GM20000 (cell line): ENCODE data around the gene LBP.

Experiments
- DNase-seq: peaks from one replicate; pipeline ENCODE4 v3.0.0; 2012; ENCODE audit warnings: low spot score
- CTCF ChIP-seq: IDR thresholded peaks from 2 replicates; pipeline ENCODE4 v1.5.1; 2012; ENCODE audit warnings: mild to moderate bottlenecking, control low read depth; ENCODE audit errors: extremely low read depth, missing control alignments

LBP gene

GRCh38 chr20:38342216-38342615, 4.1 kb upstream of the LBP start:
- no peak for TF ChIP-seq CTCF
- DNase-seq, result no peak

- TF ChIP-seq CTCF, result no peak
- DNase-seq, result no peak
Measured at GRCh38 chr20:38342713-38343310, 3.5 kb upstream of the LBP start.

GRCh38 chr20:38343311-38344106, 2.8 kb upstream of the LBP start:
- no peak for DNase-seq
- TF ChIP-seq CTCF, result no peak

- no peak for DNase-seq
- TF ChIP-seq CTCF, result no peak
Measured at GRCh38 chr20:38344107-38344701, 2.1 kb upstream of the LBP start.

GRCh38 chr20:38345643-38346042, 639 bp upstream of the LBP start:
- no peak for DNase-seq
- no peak for TF ChIP-seq CTCF

- no peak for TF ChIP-seq CTCF
Measured at GRCh38 chr20:38346741-38347140, 459 bp downstream of the LBP start.

GRCh38 chr20:38349856-38350255, 3.6 kb downstream of the LBP start:
- no peak for TF ChIP-seq CTCF
- no peak for DNase-seq

More at GRCh38 chr20:38346741-38347140, 459 bp downstream of the LBP start:
- no peak for DNase-seq
